H9 (cell line): ENCODE results near the gene SPRED3. TPM values are rescaled to one million over a fixed set of nuclear protein-coding genes. Genes with fewer than 3 reads are reported as not detected.

Experiments used
- DNase-seq: peaks from one replicate; pipeline ENCODE4 v3.0.0-alpha.2; 2017
- H2AFZ ChIP-seq: one replicate; pipeline ENCODE4 v1.6.1; 2013; ENCODE audit warnings: mild to moderate bottlenecking, low read length, control low read depth, moderate library complexity
- H2AK5ac ChIP-seq: 2 replicates; pipeline ENCODE4 v1.6.1; 2013; ENCODE audit warnings: low read length, control low read depth, mixed read lengths; ENCODE audit not compliant: insufficient read length
- H2BK120ac ChIP-seq: one replicate; pipeline ENCODE4 v1.6.1; 2013; ENCODE audit warnings: low read depth, mild to moderate bottlenecking, low read length, control low read depth, inconsistent platforms; ENCODE audit not compliant: poor library complexity, severe bottlenecking
- H2BK12ac ChIP-seq: 2 replicates; pipeline ENCODE4 v1.6.1; 2013; ENCODE audit warnings: low read length, control low read depth, mixed read lengths, low read depth; ENCODE audit not compliant: insufficient read length
- H2BK15ac ChIP-seq: 2 replicates; pipeline ENCODE4 v1.6.1; 2013; ENCODE audit warnings: low read depth, low read length, control low read depth
- H2BK20ac ChIP-seq: one replicate; pipeline ENCODE4 v1.6.1; 2013; ENCODE audit warnings: low read depth, mild to moderate bottlenecking, low read length, control low read depth, inconsistent platforms; ENCODE audit not compliant: poor library complexity, severe bottlenecking
- H2BK5ac ChIP-seq: 2 replicates; pipeline ENCODE4 v1.6.1; 2013; ENCODE audit warnings: low read length, control low read depth, mixed read lengths; ENCODE audit not compliant: insufficient read length
- H3K14ac ChIP-seq: 2 replicates; pipeline ENCODE4 v1.6.1; 2013; ENCODE audit warnings: low read length, control low read depth; ENCODE audit not compliant: insufficient read depth
- H3K18ac ChIP-seq: 2 replicates; pipeline ENCODE4 v1.6.1; 2013; ENCODE audit warnings: low read depth, mild to moderate bottlenecking, mixed read lengths, low read length, control low read depth; ENCODE audit not compliant: insufficient read length
- H3K23ac ChIP-seq: 2 replicates; pipeline ENCODE4 v1.6.1; 2013; ENCODE audit warnings: low read length, control low read depth, mixed read lengths, low read depth; ENCODE audit not compliant: insufficient read length
- H3K23me2 ChIP-seq: 2 replicates; pipeline ENCODE4 v1.6.1; 2013; ENCODE audit warnings: low read depth, mild to moderate bottlenecking, mixed read lengths, low read length, control low read depth; ENCODE audit not compliant: insufficient read length, poor library complexity, severe bottlenecking
- H3K27ac ChIP-seq: 2 replicates; pipeline ENCODE4 v1.5.1; 2013; ENCODE audit warnings: low read length, control low read depth, mixed read lengths, low read depth; ENCODE audit not compliant: insufficient read length
- H3K27me3 ChIP-seq: 2 replicates; pipeline ENCODE4 v1.6.1; 2013; ENCODE audit warnings: low read length, control low read depth, inconsistent platforms; ENCODE audit not compliant: insufficient read depth
- H3K4ac ChIP-seq: 2 replicates; pipeline ENCODE4 v1.6.1; 2013; ENCODE audit warnings: low read depth, mild to moderate bottlenecking, control low read depth, inconsistent platforms, low read length, moderate library complexity
- H3K4me1 ChIP-seq: 2 replicates; pipeline ENCODE4 v1.6.1; 2013; ENCODE audit warnings: low read length, control low read depth, inconsistent platforms; ENCODE audit not compliant: insufficient read depth
- H3K4me2 ChIP-seq: 2 replicates; pipeline ENCODE4 v1.6.1; 2013; ENCODE audit warnings: low read length, control low read depth, mixed read lengths; ENCODE audit not compliant: insufficient read length, insufficient read depth
- H3K56ac ChIP-seq: 2 replicates; pipeline ENCODE4 v1.6.1; 2013; ENCODE audit warnings: low read depth, mild to moderate bottlenecking, mixed read lengths, low read length, control low read depth; ENCODE audit not compliant: insufficient read length
- H3K79me1 ChIP-seq: 2 replicates; pipeline ENCODE4 v1.6.1; 2013; ENCODE audit warnings: low read depth, mild to moderate bottlenecking, moderate library complexity, low read length, control low read depth, inconsistent platforms; ENCODE audit not compliant: insufficient read depth, poor library complexity, severe bottlenecking
- H3K79me2 ChIP-seq: 2 replicates; pipeline ENCODE4 v1.6.1; 2013; ENCODE audit warnings: low read length, control low read depth, inconsistent platforms; ENCODE audit not compliant: insufficient read depth
- H3K9ac ChIP-seq: 2 replicates; pipeline ENCODE4 v1.6.1; 2013; ENCODE audit warnings: low read length, control low read depth, mixed read lengths; ENCODE audit not compliant: insufficient read length; ENCODE audit errors: extremely low read depth
- H3K9me3 ChIP-seq: one replicate; pipeline ENCODE4 v1.6.1; 2013; ENCODE audit warnings: low read depth, low read length, inconsistent platforms; ENCODE audit not compliant: control insufficient read depth
- H3T11ph ChIP-seq: one replicate; pipeline ENCODE4 v1.6.1; 2013; ENCODE audit warnings: mild to moderate bottlenecking, low read length, control low read depth, inconsistent platforms
- H4K20me1 ChIP-seq: one replicate; pipeline ENCODE4 v1.6.1; 2013; ENCODE audit not compliant: control insufficient read depth, insufficient read length, insufficient read depth
- H4K5ac ChIP-seq: 2 replicates; pipeline ENCODE4 v1.6.1; 2013; ENCODE audit warnings: low read depth, mild to moderate bottlenecking, mixed read lengths, low read length, control low read depth; ENCODE audit not compliant: insufficient read length
- H4K8ac ChIP-seq: replicated peaks from 2 replicates; pipeline ENCODE4 v1.6.1; 2013; ENCODE audit warnings: low read length, control low read depth, mixed read lengths, low read depth; ENCODE audit not compliant: insufficient read length
- H4K91ac ChIP-seq: 2 replicates; pipeline ENCODE4 v1.6.1; 2013; ENCODE audit warnings: low read depth, mild to moderate bottlenecking, moderate library complexity, mixed read lengths, low read length, control low read depth; ENCODE audit not compliant: insufficient read length
- H3K27ac Mint-ChIP-seq, 3 experiments: 2 replicates in 2 of 3; 3 replicates in 1 of 3; pipeline ENCODE4 v1.8.0; 2020 to 2021; ENCODE audit warnings: mixed read lengths in 3 of 3, mild to moderate bottlenecking in 1 of 3, moderate library complexity in 1 of 3
- H3K27me3 Mint-ChIP-seq: 2 replicates; pipeline ENCODE4 v1.8.0; 2021; ENCODE audit warnings: low read depth, mild to moderate bottlenecking, moderate library complexity, mixed read lengths
- H3K36me3 Mint-ChIP-seq, 3 experiments: 2 replicates in 2 of 3; 3 replicates in 1 of 3; pipeline ENCODE4 v1.8.0; 2020 to 2021; ENCODE audit warnings: low read depth in 3 of 3, mixed read lengths in 3 of 3; ENCODE audit not compliant: insufficient read depth in 1 of 3
- H3K4me1 Mint-ChIP-seq, 2 experiments: 2 replicates each; pipeline ENCODE4 v1.8.0; 2020; ENCODE audit warnings: mixed read lengths in 2 of 2
- H3K4me3 Mint-ChIP-seq, 2 experiments: 2 replicates in 1 of 2; 3 replicates in 1 of 2; pipeline ENCODE4 v1.8.0; 2020 to 2021; ENCODE audit warnings: mild to moderate bottlenecking in 2 of 2, mixed read lengths in 2 of 2, moderate library complexity in 1 of 2
- H3K9me3 Mint-ChIP-seq, 2 experiments: 2 replicates in 1 of 2; 3 replicates in 1 of 2; pipeline ENCODE4 v1.8.0; 2020; ENCODE audit warnings: mild to moderate bottlenecking in 2 of 2, mixed read lengths in 2 of 2, moderate library complexity in 1 of 2
- WGBS: extraction: QIAGEN DNeasy Blood & Tissue Kit; methylation state at CpG from one replicate; pipeline ENCODE4 v1.1.7; 2013; ENCODE audit warnings: missing lambda C conversion rate, low lambda C conversion rate, mixed read lengths; ENCODE audit not compliant: insufficient read length; ENCODE audit errors: extremely low coverage; 5-methylcytosine and 5-hydroxymethylcytosine counted together
- total RNA-seq: library from RNA; stranded (reverse); gene quantifications from 2 replicates; pipeline ENCODE4 v1.2.1, GENCODE V29; 2021
- TF ChIP-seq, protein P1 (sequence below): fragments of 200-600 bp; sonication (generic); conservative IDR thresholded peaks from 3 replicates; pipeline ENCODE4 v1.8.0; 2021; ENCODE audit warnings: antibody characterized with exemption, mild to moderate bottlenecking

SPRED3 gene
- total RNA-seq, 1 experiment from 2014 or later, result 16.4 TPM

DNA sequence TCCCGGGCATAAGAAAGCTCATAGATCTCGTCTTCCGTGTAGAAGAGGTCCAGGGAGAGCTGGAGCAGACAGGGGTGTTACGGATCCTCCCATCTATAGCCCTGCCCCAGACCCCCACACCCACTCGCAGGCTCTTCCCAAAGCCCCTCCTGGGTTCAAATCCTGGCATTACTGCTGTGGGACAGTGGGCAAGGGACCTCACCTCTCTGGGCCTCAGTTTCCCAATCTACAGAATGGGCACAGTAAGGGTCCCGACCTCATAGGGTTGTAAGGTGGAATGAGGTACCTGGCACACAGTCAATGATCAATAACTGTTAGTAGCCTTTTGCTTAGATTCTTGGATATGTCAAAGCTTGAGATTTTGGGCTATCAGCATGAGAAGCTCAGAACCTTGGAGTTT, 24.9 kb downstream of the SPRED3 start:
- Mint-ChIP-seq H3K36me3 (peaks cover 1 to 3% (median 2%) of the 10 kb centered on the region in 3 experiments; a peak in 4 of 7 replicates), H3K4me1 (peaks cover 10 to 12% of the 10 kb centered on the region in 2 experiments), H3K27ac (no peak overlapping the region), H3K27me3 (peaks cover 6% of the 10 kb centered on the region), H3K9me3 (no peaks in the 10 kb centered on the region), H3K4me3 (no peak overlapping the region)
- H2AK5ac ChIP-seq, result no peak overlapping the region
- H2BK120ac ChIP-seq, result no peak overlapping the region
- H3K79me1 ChIP-seq, result no peaks in the 10 kb centered on the region
- H2AFZ ChIP-seq, result no peak overlapping the region
- no peaks in the 10 kb centered on the region for H3K79me2 ChIP-seq
- no peaks in the 10 kb centered on the region for H3K9me3 ChIP-seq
- no peak overlapping the region for H3K23ac ChIP-seq
- no peak overlapping the region for H3T11ph ChIP-seq
- H2BK12ac ChIP-seq, result no peak overlapping the region
- H3K4me1 ChIP-seq, result no peaks in the 10 kb centered on the region
- H2BK20ac ChIP-seq, result no peak overlapping the region
- H2BK15ac ChIP-seq, result no peak overlapping the region
- no peak overlapping the region for H3K9ac ChIP-seq
- no peaks in the 10 kb centered on the region for H4K20me1 ChIP-seq
- no peak overlapping the region for H4K8ac ChIP-seq
- TF ChIP-seq, protein P1, sequence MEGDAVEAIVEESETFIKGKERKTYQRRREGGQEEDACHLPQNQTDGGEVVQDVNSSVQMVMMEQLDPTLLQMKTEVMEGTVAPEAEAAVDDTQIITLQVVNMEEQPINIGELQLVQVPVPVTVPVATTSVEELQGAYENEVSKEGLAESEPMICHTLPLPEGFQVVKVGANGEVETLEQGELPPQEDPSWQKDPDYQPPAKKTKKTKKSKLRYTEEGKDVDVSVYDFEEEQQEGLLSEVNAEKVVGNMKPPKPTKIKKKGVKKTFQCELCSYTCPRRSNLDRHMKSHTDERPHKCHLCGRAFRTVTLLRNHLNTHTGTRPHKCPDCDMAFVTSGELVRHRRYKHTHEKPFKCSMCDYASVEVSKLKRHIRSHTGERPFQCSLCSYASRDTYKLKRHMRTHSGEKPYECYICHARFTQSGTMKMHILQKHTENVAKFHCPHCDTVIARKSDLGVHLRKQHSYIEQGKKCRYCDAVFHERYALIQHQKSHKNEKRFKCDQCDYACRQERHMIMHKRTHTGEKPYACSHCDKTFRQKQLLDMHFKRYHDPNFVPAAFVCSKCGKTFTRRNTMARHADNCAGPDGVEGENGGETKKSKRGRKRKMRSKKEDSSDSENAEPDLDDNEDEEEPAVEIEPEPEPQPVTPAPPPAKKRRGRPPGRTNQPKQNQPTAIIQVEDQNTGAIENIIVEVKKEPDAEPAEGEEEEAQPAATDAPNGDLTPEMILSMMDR, result no peak
- H3K18ac ChIP-seq, result no peak overlapping the region
- no peak overlapping the region for H2BK5ac ChIP-seq
- H3K56ac ChIP-seq, result no peak overlapping the region
- WGBS, result no CpG with 5 or more reads among the region's 6 CpGs
- no peak overlapping the region for H3K27ac ChIP-seq
- H4K5ac ChIP-seq, result no peak overlapping the region
- no peak for DNase-seq
- no peaks in the 10 kb centered on the region for H3K27me3 ChIP-seq
- H3K4me2 ChIP-seq, result no peak overlapping the region
- H3K14ac ChIP-seq, result no peak overlapping the region
- no peak overlapping the region for H4K91ac ChIP-seq
- no peak overlapping the region for H3K4ac ChIP-seq
- H3K23me2 ChIP-seq, result peaks cover 13% of the 10 kb centered on the region
